ENCODE data around the gene USP35. TPM values are rescaled to one million over a fixed set of nuclear protein-coding genes. Genes with fewer than 3 reads are reported as not detected.

The USP35 gene
- total RNA-seq, 2 donors from 2014 or later, result 8.6 to 11.2 TPM

GRCh38 chr11:78251083-78251775 is 62.5 kb downstream of the USP35 start:
- H3K27ac Mint-ChIP-seq, result no peak overlapping the region
- no peak overlapping the region for H3K4me3 ChIP-seq (ENCODE audit: low read length)
- no peak for TF ChIP-seq CTCF (conservative IDR thresholded peaks at IDR 0.05)

GRCh38 chr11:78253797-78254196 is 65.1 kb downstream of the USP35 start:
- no peak overlapping the region for H3K27ac Mint-ChIP-seq
- Histone ChIP-seq H3K27me3 (ENCODE audit: control insufficient read depth, insufficient read depth, low read length, poor library complexity, severe bottlenecking) (no peaks in the 10 kb centered on the region), H3K36me3 (ENCODE audit: control insufficient read depth, insufficient read depth, low read length) (peaks cover 26% of the 10 kb centered on the region), H3K4me1 (ENCODE audit: control insufficient read depth, insufficient read depth, low read length) (no peaks in the 10 kb centered on the region), H3K27ac (ENCODE audit: low read depth, low read length) (no peak overlapping the region), H3K9me3 (ENCODE audit: control insufficient read depth, low read length) (no peaks in the 10 kb centered on the region), H3K9ac (ENCODE audit: extremely low read depth, low read length, poor library complexity, severe bottlenecking) (no peak overlapping the region), H3K4me3 (ENCODE audit: low read length) (no peak overlapping the region)
- H3K36me3 Mint-ChIP-seq (ENCODE audit: low read depth), result peaks cover 7% of the 10 kb centered on the region
- 94 to 100% methylated on average over 2 to 4 of the region's 4 CpGs for WGBS, 2 experiments (ENCODE audit: insufficient coverage in 1 of 2, insufficient read length in 1 of 2)
- DNase-seq, result no peak
- peaks cover 10% of the 10 kb centered on the region for H3K4me1 Mint-ChIP-seq
- TF ChIP-seq CTCF (conservative IDR thresholded peaks at IDR 0.05), result no peak
- no peaks in the 10 kb centered on the region for H3K9me3 Mint-ChIP-seq
- H3K4me3 Mint-ChIP-seq, result no peak overlapping the region
- H3K27me3 Mint-ChIP-seq (ENCODE audit: insufficient read depth), result no peaks in the 10 kb centered on the region

More at GRCh38 chr11:78251083-78251775, 62.5 kb downstream of the USP35 start:
- Histone ChIP-seq H3K27ac (ENCODE audit: low read depth, low read length) (no peak overlapping the region), H3K9me3 (ENCODE audit: control insufficient read depth, low read length) (no peaks in the 10 kb centered on the region), H3K27me3 (ENCODE audit: control insufficient read depth, insufficient read depth, low read length, poor library complexity, severe bottlenecking) (no peaks in the 10 kb centered on the region), H3K4me1 (ENCODE audit: control insufficient read depth, insufficient read depth, low read length) (no peaks in the 10 kb centered on the region), H3K36me3 (ENCODE audit: control insufficient read depth, insufficient read depth, low read length) (peaks cover 50% of the 10 kb centered on the region), H3K9ac (ENCODE audit: extremely low read depth, low read length, poor library complexity, severe bottlenecking) (no peak overlapping the region)
- Mint-ChIP-seq H3K36me3 (ENCODE audit: low read depth) (peaks cover 25% of the 10 kb centered on the region), H3K9me3 (peaks cover 1% of the 10 kb centered on the region), H3K4me3 (no peak overlapping the region), H3K4me1 (peaks cover 5% of the 10 kb centered on the region), H3K27me3 (ENCODE audit: insufficient read depth) (no peaks in the 10 kb centered on the region)
- WGBS, 2 experiments (ENCODE audit: insufficient coverage in 1 of 2, insufficient read length in 1 of 2), result 100% methylated on average over 1 of the region's 1 CpG; no CpG with 5 or more reads in 1 of the 2 experiments
- no peak for DNase-seq

DNA sequence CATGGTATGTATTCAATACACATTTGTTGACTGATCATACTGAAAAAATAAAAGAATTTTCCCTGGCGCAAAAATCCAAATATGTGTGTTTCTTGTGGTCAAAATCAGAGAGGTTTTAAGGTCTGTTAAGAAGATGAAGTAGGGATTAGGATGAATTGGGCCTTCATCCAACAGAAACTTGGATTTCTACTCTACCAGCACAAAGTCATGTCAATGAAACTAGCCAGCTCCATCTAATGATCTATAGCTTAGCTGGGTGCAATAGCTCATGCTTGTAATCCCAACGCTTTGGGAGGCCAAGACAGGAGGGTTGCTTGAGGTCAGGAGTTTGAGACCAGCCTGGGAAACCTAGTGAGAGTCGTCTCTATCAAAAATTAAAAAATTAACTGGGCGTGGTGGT is 65.5 kb downstream of the USP35 start:
- Histone ChIP-seq H3K9ac (ENCODE audit: extremely low read depth, low read length, poor library complexity, severe bottlenecking) (no peak overlapping the region), H3K9me3 (ENCODE audit: control insufficient read depth, low read length) (no peaks in the 10 kb centered on the region), H3K4me1 (ENCODE audit: control insufficient read depth, insufficient read depth, low read length) (no peaks in the 10 kb centered on the region), H3K36me3 (ENCODE audit: control insufficient read depth, insufficient read depth, low read length) (peaks cover 22% of the 10 kb centered on the region), H3K27ac (ENCODE audit: low read depth, low read length) (no peak overlapping the region), H3K27me3 (ENCODE audit: control insufficient read depth, insufficient read depth, low read length, poor library complexity, severe bottlenecking) (no peaks in the 10 kb centered on the region), H3K4me3 (ENCODE audit: low read length) (no peak overlapping the region)
- H3K4me1 Mint-ChIP-seq, result peaks cover 10% of the 10 kb centered on the region
- no peaks in the 10 kb centered on the region for H3K27me3 Mint-ChIP-seq (ENCODE audit: insufficient read depth)
- H3K9me3 Mint-ChIP-seq, result no peaks in the 10 kb centered on the region
- 91 to 94% methylated on average over 4 of the region's 4 CpGs for WGBS, 2 experiments (ENCODE audit: insufficient coverage in 1 of 2, insufficient read length in 1 of 2)
- H3K36me3 Mint-ChIP-seq (ENCODE audit: low read depth), result peaks cover 5% of the 10 kb centered on the region
- TF ChIP-seq CTCF (conservative IDR thresholded peaks at IDR 0.05), result no peak
- no peak overlapping the region for H3K27ac Mint-ChIP-seq
- no peak for DNase-seq
- no peak overlapping the region for H3K4me3 Mint-ChIP-seq
